SK-N-MC (cell line): ENCODE results near the gene SMARCA4.

Source experiments
- EZH2 ChIP-seq: fragments of 200-600 bp; sonication (generic); IDR thresholded peaks from one replicate; pipeline ENCODE4 v1.6.1; 2017; ENCODE audit warnings: antibody characterized with exemption
- FOXP2 ChIP-seq: optimal IDR thresholded peaks from 2 replicates; pipeline ENCODE3; 2011; ENCODE audit warnings: mild to moderate bottlenecking, moderate library complexity; ENCODE audit not compliant: insufficient read depth; ENCODE audit errors: extremely low read length, control extremely low read depth
- POLR2AphosphoS5 ChIP-seq: IDR thresholded peaks from 2 replicates; pipeline ENCODE4 v1.6.1; 2012; ENCODE audit warnings: mild to moderate bottlenecking, low read depth, low read length, borderline replicate concordance

GRCh38 chr19:11058246-11059030 lies 97.6 kb downstream of the SMARCA4 start:
- TF ChIP-seq EZH2 (no peak), POLR2AphosphoS5 (no peak), FOXP2 (no peak)
